BE2C (cell line): Measurements from ENCODE around the gene MAML2.
"Not testable (repeated sequence)": the region's sequence is repeated elsewhere in the genome, so short reads cannot be mapped to it uniquely, and the experiment has no call there.

Source experiments
- DNase-seq: peaks from one replicate; pipeline ENCODE4 v3.0.0-alpha.2; 2020
- H3K27me3 ChIP-seq: fragments of 250-450 bp; sonication (Bioruptor Pico); 2 replicates; pipeline ENCODE4 v1.5.1; 2020; ENCODE audit warnings: mild to moderate bottlenecking
- H3K36me3 ChIP-seq: fragments of 250-450 bp; sonication (Bioruptor Pico); 2 replicates; pipeline ENCODE4 v1.5.1; 2020; ENCODE audit warnings: mild to moderate bottlenecking
- H3K4me1 ChIP-seq: fragments of 250-450 bp; sonication (Bioruptor Pico); 2 replicates; pipeline ENCODE4 v1.5.1; 2020
- H3K4me3 ChIP-seq: 2 replicates; pipeline ENCODE4 v1.5.1; 2011; ENCODE audit warnings: low read depth, low read length
- H3K9me3 ChIP-seq: fragments of 250-450 bp; sonication (Bioruptor Pico); 2 replicates; pipeline ENCODE4 v1.5.1; 2020
- TF ChIP-seq, protein P1 (sequence below): IDR thresholded peaks from 2 replicates; pipeline ENCODE4 v1.5.1; 2012; ENCODE audit warnings: mild to moderate bottlenecking, low read depth, low read length

MAML2 gene

DNA sequence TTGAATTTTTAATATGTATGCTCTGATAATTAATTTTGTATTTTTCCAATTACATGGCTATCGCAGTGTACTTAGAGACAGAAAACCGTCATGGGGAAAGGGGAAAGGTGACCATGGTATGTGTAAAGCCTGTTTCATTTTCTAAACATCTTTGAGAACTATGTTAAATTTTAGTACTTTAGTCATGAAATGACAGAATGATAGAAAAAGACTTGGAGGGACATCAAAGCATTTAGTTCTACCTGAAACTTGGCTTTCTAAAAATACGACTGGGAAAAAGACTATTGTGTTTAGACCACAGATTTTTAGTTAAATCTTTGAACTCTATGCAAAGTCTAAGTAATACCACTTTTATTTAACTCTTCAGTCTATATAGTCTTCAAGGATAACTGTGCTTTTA lies 54.1 kb downstream of the MAML2 start:
- no peaks in the 10 kb centered on the region for H3K27me3 ChIP-seq
- TF ChIP-seq, protein P1, sequence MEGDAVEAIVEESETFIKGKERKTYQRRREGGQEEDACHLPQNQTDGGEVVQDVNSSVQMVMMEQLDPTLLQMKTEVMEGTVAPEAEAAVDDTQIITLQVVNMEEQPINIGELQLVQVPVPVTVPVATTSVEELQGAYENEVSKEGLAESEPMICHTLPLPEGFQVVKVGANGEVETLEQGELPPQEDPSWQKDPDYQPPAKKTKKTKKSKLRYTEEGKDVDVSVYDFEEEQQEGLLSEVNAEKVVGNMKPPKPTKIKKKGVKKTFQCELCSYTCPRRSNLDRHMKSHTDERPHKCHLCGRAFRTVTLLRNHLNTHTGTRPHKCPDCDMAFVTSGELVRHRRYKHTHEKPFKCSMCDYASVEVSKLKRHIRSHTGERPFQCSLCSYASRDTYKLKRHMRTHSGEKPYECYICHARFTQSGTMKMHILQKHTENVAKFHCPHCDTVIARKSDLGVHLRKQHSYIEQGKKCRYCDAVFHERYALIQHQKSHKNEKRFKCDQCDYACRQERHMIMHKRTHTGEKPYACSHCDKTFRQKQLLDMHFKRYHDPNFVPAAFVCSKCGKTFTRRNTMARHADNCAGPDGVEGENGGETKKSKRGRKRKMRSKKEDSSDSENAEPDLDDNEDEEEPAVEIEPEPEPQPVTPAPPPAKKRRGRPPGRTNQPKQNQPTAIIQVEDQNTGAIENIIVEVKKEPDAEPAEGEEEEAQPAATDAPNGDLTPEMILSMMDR, result no peak
- DNase-seq, result no peak
- H3K36me3 ChIP-seq, result no peaks in the 10 kb centered on the region
- H3K4me3 ChIP-seq, result no peak overlapping the region
- H3K9me3 ChIP-seq, result no peaks in the 10 kb centered on the region
- H3K4me1 ChIP-seq, result no peaks in the 10 kb centered on the region

DNA sequence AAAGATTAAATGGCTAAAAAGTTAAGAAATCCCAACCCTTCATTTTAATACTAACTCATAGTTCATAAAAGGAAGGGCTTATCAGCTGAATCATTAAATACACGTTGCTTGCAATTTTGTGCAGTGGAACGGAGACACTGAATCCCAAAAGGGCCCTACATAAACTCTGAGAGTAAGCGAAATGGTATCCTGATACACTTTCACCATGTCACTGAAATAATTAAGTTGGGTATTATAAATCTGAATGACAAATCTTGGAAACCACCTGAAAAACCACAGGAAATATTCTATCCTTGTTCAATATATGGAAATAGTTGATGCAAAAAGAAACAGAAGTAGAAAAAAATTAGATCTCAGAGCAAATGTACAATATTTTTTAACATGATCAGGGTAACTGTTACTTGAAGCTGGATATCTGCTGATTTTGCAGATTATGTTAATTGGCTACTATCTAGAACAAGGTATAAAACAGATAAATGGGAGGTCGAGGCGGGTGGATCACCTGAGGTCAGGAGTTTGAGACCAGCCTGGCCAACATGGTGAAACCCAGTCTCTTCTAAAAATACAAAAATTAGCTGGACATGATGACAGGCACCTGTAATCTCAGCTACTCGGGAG lies 55.1 kb downstream of the MAML2 start:
- H3K36me3 ChIP-seq, result no peaks in the 10 kb centered on the region
- TF ChIP-seq, protein P1, result no peak
- no peaks in the 10 kb centered on the region for H3K4me1 ChIP-seq
- DNase-seq, result no peak
- no peak overlapping the region for H3K4me3 ChIP-seq
- H3K9me3 ChIP-seq, result no peaks in the 10 kb centered on the region
- no peaks in the 10 kb centered on the region for H3K27me3 ChIP-seq

DNA sequence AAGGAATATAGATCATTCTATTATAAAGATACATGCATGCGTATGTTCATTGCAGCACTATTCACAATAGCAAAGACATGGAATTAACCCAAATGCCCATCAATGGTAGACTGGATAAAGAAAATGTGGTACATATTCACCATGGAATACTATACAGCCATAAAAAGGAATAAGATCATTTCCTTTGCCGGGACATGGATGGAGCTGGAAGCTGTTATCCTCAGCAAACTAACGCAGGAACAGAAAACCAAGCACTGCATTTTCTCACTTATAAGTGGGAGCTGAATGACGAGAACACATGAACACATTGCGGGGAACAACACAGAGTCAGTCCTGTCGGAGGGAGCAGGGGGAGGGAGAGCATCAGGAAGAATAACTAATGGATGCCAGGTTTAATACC lies 57.0 kb downstream of the MAML2 start:
- not testable (repeated sequence) for H3K36me3 ChIP-seq, H3K4me3 ChIP-seq, H3K4me1 ChIP-seq, H3K27me3 ChIP-seq, DNase-seq, H3K9me3 ChIP-seq

DNA sequence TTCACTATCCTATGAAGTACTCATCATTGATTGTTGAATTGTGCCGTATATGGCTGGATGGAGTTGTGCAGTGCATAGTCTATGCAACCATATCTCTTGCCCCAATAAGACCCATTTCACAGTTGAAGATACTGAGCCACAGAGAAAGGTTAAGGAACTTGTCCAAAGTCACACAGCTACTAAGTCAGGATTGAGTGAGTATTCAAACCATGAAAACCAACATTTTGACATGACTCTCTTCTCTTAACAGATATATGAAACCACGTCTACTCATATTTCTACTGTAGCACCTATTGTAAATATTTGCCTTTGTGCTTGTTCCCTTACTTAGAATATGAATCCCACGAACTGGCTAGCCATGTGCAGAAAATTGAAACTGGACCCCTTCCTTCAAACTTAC lies 58.1 kb downstream of the MAML2 start:
- Histone ChIP-seq H3K9me3 (no peaks in the 10 kb centered on the region), H3K36me3 (no peaks in the 10 kb centered on the region), H3K4me1 (no peaks in the 10 kb centered on the region), H3K4me3 (no peak overlapping the region), H3K27me3 (no peaks in the 10 kb centered on the region)
- TF ChIP-seq, protein P1, result no peak
- DNase-seq, result no peak

DNA sequence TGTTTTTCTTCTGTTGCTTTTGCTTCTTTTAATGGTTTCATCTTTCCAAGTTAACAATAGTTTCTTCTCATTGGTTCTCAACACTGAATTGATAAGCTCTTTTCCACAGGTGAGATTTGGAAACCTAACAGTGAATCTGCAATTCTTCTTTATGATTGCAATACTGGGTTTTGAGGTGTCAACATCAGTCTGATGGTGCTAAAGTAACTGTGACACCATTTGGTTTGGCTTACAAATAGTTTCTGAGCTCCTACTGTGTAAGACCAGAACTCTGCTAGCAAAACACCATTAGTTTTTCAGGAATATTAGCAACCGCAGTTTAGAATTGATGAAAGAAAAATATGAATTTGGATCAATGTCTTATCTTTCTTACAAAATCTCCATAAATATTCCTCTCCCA lies 58.6 kb downstream of the MAML2 start:
- no peaks in the 10 kb centered on the region for H3K4me1 ChIP-seq
- TF ChIP-seq, protein P1, result no peak
- no peak overlapping the region for H3K4me3 ChIP-seq
- no peak for DNase-seq
- no peaks in the 10 kb centered on the region for H3K36me3 ChIP-seq
- H3K27me3 ChIP-seq, result no peaks in the 10 kb centered on the region
- H3K9me3 ChIP-seq, result no peaks in the 10 kb centered on the region

DNA sequence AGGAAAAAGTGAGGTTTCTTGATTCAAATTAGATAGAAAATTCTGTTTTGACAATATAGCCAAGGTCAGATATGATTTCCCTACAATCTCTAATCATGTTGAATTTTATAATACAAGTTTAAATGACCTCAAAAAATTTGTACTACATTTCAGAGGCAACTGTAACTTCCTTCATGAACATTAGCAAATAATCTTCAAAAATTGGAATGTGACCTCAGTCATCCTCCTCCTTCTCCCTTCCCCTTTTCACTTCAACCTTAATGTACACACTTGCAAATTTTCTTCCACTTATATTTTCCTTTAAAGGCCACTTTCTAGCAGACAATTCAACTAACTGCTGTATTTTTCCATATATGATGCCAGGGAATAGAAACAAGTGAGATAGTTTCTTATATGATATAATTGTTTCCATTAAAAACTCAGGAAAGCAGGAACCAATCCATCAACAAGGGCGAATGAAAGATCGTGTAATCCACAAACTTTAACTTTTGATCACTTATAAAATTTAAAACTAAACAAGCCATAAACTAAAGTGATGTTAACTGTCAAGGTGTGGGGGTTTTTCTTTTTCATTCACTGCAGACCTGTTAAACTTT lies 60.3 kb downstream of the MAML2 start:
- TF ChIP-seq, protein P1, result no peak
- 0 out of 2 replicates have a peak, but pooled peaks cover 3% of the 10 kb centered on the region for H3K4me1 ChIP-seq
- H3K36me3 ChIP-seq, result no peaks in the 10 kb centered on the region

More for the DNA sequence above, 60.3 kb downstream of the MAML2 start:
- no peaks in the 10 kb centered on the region for H3K27me3 ChIP-seq
- H3K4me3 ChIP-seq, result no peak overlapping the region
- DNase-seq, result no peak
- H3K9me3 ChIP-seq, result no peaks in the 10 kb centered on the region; the same call in 1 of the 2 replicates
